Caki2 (cell line): ENCODE measurements around the gene ZNF564. TPM values are rescaled to one million over a fixed set of nuclear protein-coding genes. Genes with fewer than 3 reads are reported as not detected.
A peak's percentile ranks its signal among the peaks of the same experiment; 100 is the strongest.
"Not testable (repeated sequence)": the region's sequence is repeated elsewhere in the genome, so short reads cannot be mapped to it uniquely, and the experiment has no call there.

ENCODE experiments used
- DNase-seq: peaks from one replicate; pipeline ENCODE4 v3.0.0-alpha.2; 2015; ENCODE audit warnings: low read depth
- in situ Hi-C: cut with HindIII; loops from 2 replicates; pipeline ENCODE4 v1.10.0; 2016; ENCODE audit warnings: low sequenced_read_pairs, low pct_unique_long_range_greater_than_20kb, mixed read lengths
- total RNA-seq: library from RNA; depleted of rRNA; stranded (reverse); fragments of >200 nt; shearing (Covaris generic); gene quantifications from 2 replicates; pipeline ENCODE4 v1.2.3, GENCODE V29; 2014; ENCODE audit warnings: low replicate concordance

Gene ZNF564
- total RNA-seq, 1 experiment from 2014 or later: 12.8 TPM

DNA sequence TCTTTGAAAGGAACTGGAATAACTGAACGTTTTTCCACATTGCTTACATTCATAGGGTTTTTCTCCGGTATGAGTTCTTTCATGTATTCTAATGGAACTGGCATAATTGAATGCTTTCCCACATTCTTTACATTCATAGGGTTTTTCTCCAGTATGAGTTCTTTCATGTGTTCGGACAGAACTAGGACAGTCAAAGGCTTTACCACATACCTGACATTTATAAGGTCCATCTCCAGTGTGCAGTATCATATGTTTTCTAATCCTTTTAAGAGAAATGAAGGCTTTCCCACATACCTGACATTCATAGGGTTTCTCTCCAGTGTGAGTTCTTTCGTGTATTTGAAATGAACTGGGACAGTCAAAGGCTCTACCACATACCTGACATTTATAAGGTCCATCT is 24.7 kb downstream of the ZNF564 start:
- no peak for DNase-seq
- in situ Hi-C loops: no loop called here

- in situ Hi-C loops: no loop called here
- DNase-seq: no peak
These were observed 29.3 kb downstream of the ZNF564 start for GRCh38 chr19:12521996-12522395.

GRCh38 chr19:12513531-12514061 is 37.7 kb downstream of the ZNF564 start:
- DNase-seq: no peak
- in situ Hi-C loops: no loop called here

DNA sequence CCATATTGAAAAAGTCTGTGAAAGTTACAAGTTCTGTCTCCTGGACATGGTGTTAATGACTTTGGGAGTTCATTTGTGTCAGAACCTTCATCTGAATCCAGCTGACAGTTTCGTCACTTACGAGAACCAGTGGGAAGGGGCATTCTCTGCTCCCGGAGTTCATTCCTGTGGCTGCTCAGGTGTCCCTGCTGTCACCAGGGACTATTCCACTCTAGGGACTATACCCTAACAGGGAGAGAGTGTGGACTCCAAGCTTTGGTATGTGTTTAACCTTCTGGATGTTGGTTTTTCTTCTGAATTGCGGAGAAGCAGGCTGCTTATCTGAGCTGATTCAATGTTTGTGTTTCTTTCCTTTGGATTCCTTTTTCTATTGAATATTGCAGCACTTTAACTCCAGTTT is 54.2 kb downstream of the ZNF564 start:
- no peak for DNase-seq
- in situ Hi-C loops: no loop called here

DNA sequence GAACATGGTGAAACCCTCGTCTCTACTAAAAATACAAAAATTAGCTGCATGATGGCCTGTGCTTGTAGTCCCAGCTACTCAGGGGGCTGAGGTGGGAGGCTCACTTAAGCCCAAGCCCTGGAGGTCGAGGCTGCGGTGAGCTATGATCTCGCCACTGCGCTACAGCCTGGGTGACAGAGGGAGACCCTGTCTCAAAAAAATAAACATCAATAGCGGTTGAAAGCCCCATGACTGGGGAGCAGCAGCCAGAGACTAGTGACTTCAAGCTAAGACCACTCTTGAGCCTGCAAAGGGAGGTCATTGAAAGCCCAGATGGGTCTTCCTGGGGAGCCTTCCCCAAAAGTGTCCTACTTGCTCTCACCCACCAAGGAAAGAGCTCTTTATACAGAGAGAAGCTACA is 54.8 kb downstream of the ZNF564 start:
- DNase-seq: no peak
- in situ Hi-C loops: no loop called here

GRCh38 chr19:12495002-12495802 is 56.1 kb downstream of the ZNF564 start:
- in situ Hi-C loops: no loop called here
- peak; percentile 98 for DNase-seq

DNA sequence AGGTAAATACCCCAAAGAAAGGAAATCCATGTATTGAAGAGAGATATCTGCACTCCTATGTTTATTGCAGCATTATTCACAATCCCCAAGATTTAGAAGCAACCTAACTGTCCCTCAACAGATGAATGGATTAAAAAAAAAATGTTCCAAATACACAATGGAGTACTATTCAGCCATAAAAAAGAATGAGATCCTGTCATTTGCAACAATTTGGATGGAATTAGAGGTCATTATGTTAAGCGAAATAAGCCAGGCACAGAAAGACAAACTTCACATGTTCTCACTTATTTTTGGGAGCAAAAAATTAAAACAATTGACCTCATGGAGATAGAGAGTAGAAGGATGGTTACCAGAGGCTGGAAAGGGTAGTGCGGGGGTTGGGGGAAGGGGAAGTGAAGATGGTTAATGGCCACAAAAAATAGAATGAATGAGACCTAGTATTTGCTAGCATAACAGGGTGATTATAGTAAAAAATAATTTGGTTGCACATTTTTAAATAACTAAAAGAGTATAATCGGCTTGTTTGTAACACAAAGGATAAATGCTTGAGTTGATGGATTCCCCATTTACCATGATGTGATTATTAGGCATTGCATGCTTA is 56.9 kb downstream of the ZNF564 start:
- no peak for DNase-seq
- in situ Hi-C loops: no loop called here

DNA sequence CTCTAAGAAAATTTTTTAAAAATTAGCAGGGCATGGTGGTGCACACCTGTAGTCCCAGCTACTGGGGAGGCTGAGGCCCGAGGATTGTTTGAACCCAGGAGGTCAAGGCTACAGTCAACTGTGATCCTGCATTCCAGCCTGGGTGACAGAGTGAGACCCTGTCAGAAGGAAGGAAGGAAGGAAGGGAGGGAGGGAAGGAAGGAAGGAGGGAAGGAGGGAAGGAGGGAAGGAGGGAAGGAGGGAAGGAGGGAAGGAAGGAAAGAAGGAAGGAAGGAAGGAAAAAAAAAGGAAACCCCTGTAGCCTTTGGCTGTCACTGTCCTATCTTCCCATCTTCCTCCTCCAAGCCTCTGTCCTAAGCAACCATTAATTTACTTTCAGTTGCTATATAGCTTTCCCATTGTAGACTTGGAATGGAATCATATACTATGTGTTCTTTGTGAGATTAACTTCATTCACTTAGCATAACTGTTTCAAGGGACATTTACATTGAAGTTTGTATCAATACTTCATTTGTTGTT is 65.0 kb downstream of the ZNF564 start:
- DNase-seq, in situ Hi-C loops: not testable (repeated sequence)

DNA sequence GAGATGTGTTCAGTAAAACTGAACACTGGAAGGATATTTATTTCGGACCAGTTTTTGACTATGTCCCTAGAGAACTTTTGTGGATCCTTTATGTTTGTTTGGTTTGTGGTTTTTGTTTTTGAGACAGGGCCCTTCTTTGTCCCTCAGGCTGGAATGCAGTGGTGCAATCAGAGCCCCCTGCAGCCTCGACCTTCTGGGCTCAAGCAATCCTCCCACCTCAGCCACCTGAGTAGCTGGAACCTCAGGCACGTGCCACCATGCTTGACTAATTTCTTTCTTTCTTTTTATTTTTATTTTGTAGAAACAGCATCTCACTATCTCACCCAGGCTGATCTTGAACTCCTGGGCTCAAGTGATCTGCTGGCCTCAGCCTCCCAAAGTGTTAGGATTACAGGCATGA is 65.7 kb downstream of the ZNF564 start:
- in situ Hi-C loops: no loop called here

GRCh38 chr19:12485052-12485416 is 66.2 kb downstream of the ZNF564 start:
- DNase-seq: no peak
- in situ Hi-C loops: no loop called here

More for the DNA sequence above, 65.7 kb downstream of the ZNF564 start:
- no peak for DNase-seq

- in situ Hi-C loops: no loop called here
- DNase-seq: peak; percentile 80
These were observed 66.8 kb downstream of the ZNF564 start, which contains the start of gene ZNF709 for GRCh38 chr19:12484371-12485051. TSS of gene ZNF709 (minus strand) at chr19:12484816. CDS start at chr19:12484657, 159 bp downstream.

GRCh38 chr19:12484011-12484370 is 67.3 kb downstream of the ZNF564 start:
- in situ Hi-C loops: no loop called here
- DNase-seq: no peak

DNA sequence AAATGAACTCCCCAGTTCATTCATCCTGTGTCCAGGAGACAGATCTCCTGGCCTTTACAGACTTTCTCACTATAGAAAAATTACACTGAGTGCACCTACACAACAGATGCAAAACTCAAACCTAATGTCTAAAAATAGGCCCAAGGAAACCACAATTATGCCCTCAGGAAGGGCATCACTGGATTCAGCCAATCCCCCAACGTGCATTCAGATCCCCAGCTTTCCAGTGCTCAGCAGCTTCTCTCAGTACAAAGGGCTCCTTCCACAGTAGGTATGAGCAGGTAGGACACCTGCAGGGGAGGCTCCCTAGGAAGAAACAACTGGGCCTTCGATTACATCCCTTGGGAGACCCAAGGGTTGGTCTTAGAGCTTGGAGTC is 68.8 kb downstream of the ZNF564 start:
- in situ Hi-C loops: no loop called here
- no peak for DNase-seq

GRCh38 chr19:12481781-12482508 is 69.3 kb downstream of the ZNF564 start:
- in situ Hi-C loops: no loop called here
- no peak for DNase-seq

- in situ Hi-C loops: no loop called here
- DNase-seq: no peak
These were observed 72.9 kb downstream of the ZNF564 start for GRCh38 chr19:12478234-12478941.
